Effector CD8-positive, alpha-beta T cell (primary cell): ENCODE measurements around the gene CCDC158.
"Not testable (repeated sequence)": the region's sequence is repeated elsewhere in the genome, so short reads cannot be mapped to it uniquely, and the experiment has no call there.

Experiments
- DNase-seq: peaks from one replicate; lab custom pipeline; 2025; lab: John Stamatoyannopoulos, UW

CCDC158 gene

GRCh38 chr4:76311896-76312331 is 109.0 kb downstream of the CCDC158 start:
- DNase-seq, result no peak

DNA sequence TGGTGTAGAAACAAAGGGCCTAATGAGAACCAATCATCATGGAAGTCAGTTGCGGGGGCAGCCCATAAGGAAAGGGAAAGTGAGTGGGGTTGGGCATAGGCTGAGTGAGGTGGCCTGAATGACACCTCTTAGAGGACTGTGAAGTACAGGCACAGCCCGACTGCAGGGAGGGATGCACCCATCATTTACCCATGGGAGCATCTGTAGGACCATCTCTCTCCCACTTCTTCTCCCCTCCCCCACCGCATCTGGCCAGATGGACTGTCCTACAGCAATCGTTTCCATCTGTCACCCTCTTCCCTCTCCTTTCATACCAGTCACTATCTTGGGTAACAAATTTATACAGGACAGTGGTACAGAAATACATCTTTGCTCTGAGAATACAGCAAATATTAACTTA is 110.3 kb downstream of the CCDC158 start:
- no peak for DNase-seq

- DNase-seq, result no peak
Measured at GRCh38 chr4:76309939-76310550, 110.9 kb downstream of the CCDC158 start.

GRCh38 chr4:76308548-76308947 is 112.4 kb downstream of the CCDC158 start:
- DNase-seq, result no peak

GRCh38 chr4:76307660-76308014 is 113.3 kb downstream of the CCDC158 start:
- DNase-seq, result no peak

- no peak for DNase-seq
Measured at GRCh38 chr4:76306882-76307659, 113.9 kb downstream of the CCDC158 start.

GRCh38 chr4:76305971-76306881 is 114.7 kb downstream of the CCDC158 start, which contains the start of gene STBD1:
Gene STBD1, plus strand, starts transcription at chr4:76306733. Its CDS starts 37 bp downstream, at chr4:76306770.
- no peak for DNase-seq

DNA sequence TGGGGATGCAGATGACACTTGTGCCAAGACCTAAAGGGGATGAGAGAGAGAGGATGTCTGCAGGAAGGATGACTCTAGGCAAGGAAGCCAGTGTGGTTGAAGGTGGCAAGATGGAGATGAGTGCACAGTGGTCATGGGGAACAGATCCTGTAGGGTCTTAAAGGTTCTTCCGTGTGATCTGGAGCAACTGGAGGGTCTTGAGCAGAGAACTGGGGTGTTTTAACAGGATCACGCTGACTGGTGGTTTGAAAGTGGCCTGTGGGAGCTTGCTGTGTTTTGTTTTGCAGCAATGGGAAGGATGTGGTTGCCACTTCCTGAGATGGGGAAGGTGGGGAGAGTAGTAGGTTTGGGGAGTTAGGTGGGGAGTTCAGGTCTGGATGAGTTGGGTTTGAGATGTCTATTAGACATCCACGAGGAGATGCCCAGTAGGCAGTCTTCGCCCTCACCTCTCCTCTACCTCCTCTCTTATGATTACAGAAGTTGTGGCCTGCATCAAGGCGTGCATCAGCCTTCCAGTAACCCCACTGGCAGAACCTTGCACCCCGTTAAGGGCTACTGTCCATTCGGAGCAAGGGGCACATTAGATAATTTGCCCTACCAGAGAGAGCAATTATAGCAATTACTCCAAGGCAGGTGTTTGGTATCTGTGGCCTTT is 115.8 kb downstream of the CCDC158 start:
- no peak for DNase-seq

- DNase-seq, result no peak
Measured at GRCh38 chr4:76302826-76303438, 118.0 kb downstream of the CCDC158 start.

DNA sequence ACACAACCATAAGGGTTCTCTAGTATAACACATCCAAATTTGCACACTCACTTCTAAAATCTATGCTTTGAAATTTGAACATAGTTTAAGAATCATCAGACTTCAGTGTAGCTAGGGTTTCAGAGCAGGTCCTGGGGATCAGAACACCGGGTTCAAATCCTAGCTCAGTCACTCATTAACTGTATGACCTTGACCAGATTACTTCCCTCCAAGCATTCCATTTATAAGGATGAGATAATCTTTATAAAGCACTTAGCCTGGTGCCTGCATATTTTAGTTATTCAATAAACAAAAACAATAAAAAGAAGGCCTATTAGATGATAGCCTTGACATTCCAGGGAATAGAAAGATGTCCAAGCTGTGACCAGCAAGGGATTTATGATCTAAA is 119.2 kb downstream of the CCDC158 start:
- no peak for DNase-seq

GRCh38 chr4:76301068-76301774 is 119.7 kb downstream of the CCDC158 start:
- DNase-seq, result no peak

DNA sequence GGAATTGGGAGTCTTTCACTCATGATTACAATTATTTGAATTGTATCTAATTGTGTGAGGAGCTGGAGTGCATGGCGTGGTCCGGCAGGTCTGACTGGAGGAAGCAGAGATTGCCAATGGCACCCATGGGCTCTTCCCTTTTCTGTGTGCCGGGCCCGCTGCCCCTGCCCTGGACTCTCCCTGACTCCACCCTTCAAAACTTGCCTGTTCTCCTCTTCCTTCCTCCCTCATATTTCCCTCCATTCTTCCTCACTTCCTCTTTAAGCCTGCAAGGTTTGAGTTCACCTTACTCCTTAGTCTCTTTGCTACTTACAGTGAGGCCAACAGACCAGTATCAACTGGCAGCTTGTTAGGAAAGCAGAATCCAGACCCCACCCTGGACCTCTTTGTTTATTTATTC is 120.9 kb downstream of the CCDC158 start:
- DNase-seq, result no peak

GRCh38 chr4:76298227-76298626 is 122.7 kb downstream of the CCDC158 start:
- no peak for DNase-seq

GRCh38 chr4:76296286-76296820 is 124.6 kb downstream of the CCDC158 start:
- no peak for DNase-seq

DNA sequence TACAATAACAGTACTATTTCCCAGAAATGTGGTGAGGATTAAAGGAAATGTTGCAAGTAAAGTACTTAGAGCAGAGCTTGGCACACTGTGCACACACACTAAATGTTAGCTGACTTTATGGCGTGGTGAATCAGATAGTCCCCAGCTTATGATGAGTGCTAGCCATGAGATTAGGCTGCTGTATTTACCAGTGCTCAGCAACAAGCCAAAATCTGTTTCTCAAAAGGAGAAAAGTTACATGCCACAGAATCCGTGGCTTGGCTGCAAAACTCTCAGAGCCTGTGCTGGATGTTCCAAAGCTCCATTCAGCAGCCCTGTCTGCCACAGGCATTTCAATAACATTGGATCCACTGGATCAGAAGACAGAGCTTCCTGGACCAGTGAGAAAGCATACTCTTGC is 127.2 kb downstream of the CCDC158 start:
- no peak for DNase-seq

DNA sequence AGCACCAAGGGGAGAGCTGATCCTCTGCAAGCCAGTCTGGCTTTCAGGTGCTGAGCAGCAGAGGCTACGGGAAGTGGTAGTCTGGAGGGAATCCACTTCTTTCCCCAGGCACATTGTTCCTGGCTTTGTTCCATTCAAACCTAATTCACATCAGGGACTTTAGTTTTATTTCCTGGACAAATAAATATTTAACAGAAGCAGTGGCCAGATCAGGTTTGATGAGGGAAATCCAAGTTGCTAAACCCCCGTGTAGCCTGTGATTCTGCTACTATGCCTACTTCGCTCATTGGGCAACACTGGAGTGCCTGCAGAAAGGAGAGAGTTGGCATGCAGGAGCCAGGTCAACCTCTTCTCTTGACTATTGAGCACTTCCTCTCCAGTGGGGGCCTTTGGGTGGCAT is 128.2 kb downstream of the CCDC158 start:
- DNase-seq, result no peak

DNA sequence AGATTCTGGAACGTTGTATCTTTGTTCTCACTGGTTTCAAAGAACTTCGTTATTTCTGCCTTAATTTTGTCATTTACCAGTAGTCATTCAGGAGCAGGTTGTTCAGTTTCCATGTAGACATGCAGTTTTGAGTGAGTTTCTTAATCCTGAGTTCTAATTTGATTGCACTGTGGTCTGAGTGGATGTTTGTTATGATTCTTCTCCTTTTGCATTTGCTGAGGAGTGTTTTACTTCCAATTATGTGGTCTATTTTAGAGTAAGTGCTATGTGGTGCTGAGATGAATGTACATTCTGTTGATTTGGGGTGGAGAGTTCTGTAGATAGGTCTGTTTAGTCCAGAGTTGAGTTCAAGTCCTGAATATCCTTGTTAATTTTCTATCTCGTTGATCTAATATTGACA is 133.1 kb downstream of the CCDC158 start:
- not testable (repeated sequence) for DNase-seq

DNA sequence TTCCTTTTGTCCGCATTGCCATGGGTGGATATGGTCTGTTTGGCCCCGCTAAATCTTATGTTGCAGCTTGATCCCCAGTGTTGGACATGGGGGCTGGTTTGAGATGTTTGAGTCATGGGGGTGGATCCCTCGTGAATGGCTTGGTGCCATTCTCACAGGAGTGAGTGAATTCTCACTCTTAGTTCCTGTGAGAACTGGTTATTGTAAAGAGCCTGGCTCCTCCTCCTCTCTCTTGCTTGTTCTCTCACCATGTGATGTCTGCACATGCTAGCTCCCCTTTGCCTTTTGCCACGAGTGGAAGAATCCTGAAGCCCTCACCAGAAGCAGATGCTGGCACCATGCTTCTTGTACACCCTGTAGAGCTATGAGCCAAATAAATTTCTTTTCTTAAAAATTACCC is 137.0 kb downstream of the CCDC158 start:
- DNase-seq, result no peak

- DNase-seq, result no peak
Measured at GRCh38 chr4:76282941-76283689, 137.8 kb downstream of the CCDC158 start.

DNA sequence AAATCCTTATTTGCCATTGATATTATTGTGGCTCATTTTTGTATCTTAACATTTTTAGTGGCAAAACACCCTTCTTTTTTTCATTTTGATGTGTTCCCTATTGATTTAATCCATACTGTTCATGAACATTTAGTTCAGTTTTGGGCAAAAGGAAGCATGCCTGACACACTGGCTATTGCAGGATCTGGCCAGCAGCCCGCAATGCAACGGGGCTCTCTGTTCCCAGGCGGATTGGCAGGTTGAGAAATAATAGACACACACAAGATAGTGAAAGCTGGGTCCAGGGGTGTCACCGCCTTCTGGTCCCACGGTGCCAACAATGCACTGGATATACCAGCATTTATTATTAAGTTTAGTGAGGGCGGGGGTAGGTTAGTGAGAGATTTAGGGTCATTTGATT is 139.3 kb downstream of the CCDC158 start:
- not testable (repeated sequence) for DNase-seq
